Measurements from ENCODE around the gene GRK6. TPM values are rescaled to one million over a fixed set of nuclear protein-coding genes. Genes with fewer than 3 reads are reported as not detected.

The GRK6 gene
- total RNA-seq, 1 experiment from 2014 or later: 75.2 TPM

- H3K27ac ChIP-seq (ENCODE audit: insufficient read length, low read depth, low read length): no peak overlapping the region
- H3K14ac ChIP-seq (ENCODE audit: insufficient read depth, low read length): no peak overlapping the region
- H4K8ac ChIP-seq (replicated peaks; ENCODE audit: insufficient read length, low read depth, low read length): no peak overlapping the region
- H4K20me1 ChIP-seq (ENCODE audit: control insufficient read depth, insufficient read depth, insufficient read length): no peaks in the 10 kb centered on the region
- no peak overlapping the region for H2AK5ac ChIP-seq (ENCODE audit: insufficient read length, low read length)
- no peak overlapping the region for H2BK20ac ChIP-seq (ENCODE audit: low read depth, low read length, poor library complexity, severe bottlenecking)
- no peak overlapping the region for H2BK12ac ChIP-seq (ENCODE audit: insufficient read length, low read depth, low read length)
- H3K79me1 ChIP-seq (ENCODE audit: insufficient read depth, low read depth, low read length, poor library complexity, severe bottlenecking): no peaks in the 10 kb centered on the region
- no peak overlapping the region for H3K27ac Mint-ChIP-seq
- H3K23me2 ChIP-seq (ENCODE audit: insufficient read length, low read depth, low read length, poor library complexity, severe bottlenecking): no peaks in the 10 kb centered on the region
- no peak overlapping the region for H2BK120ac ChIP-seq (ENCODE audit: low read depth, low read length, poor library complexity, severe bottlenecking)
- H4K5ac ChIP-seq (ENCODE audit: insufficient read length, low read depth, low read length): no peak overlapping the region
- H3K79me2 ChIP-seq (ENCODE audit: insufficient read depth, low read length): no peaks in the 10 kb centered on the region
- no peak overlapping the region for H3K4me2 ChIP-seq (ENCODE audit: insufficient read depth, insufficient read length, low read length)
- TF ChIP-seq CTCF (conservative IDR thresholded peaks at IDR 0.05): no peak
- H3T11ph ChIP-seq (ENCODE audit: low read length): no peak overlapping the region
- H3K56ac ChIP-seq (ENCODE audit: insufficient read length, low read depth, low read length): no peak overlapping the region
- H3K9me3 Mint-ChIP-seq: no peaks in the 10 kb centered on the region
- H3K9me3 ChIP-seq (ENCODE audit: control insufficient read depth, low read depth, low read length): no peaks in the 10 kb centered on the region
- H3K27me3 Mint-ChIP-seq (ENCODE audit: low read depth): peaks cover 50% of the 10 kb centered on the region
- H3K18ac ChIP-seq (ENCODE audit: insufficient read length, low read depth, low read length): no peak overlapping the region
- no peak overlapping the region for H2AFZ ChIP-seq (ENCODE audit: low read length)
- no peak overlapping the region for H2BK5ac ChIP-seq (ENCODE audit: insufficient read length, low read length)
- no peaks in the 10 kb centered on the region for H3K36me3 Mint-ChIP-seq (ENCODE audit: insufficient read depth in 1 of 3, low read depth in 3 of 3)
- H4K91ac ChIP-seq (ENCODE audit: insufficient read length, low read depth, low read length): no peak overlapping the region
- H3K4me3 Mint-ChIP-seq: no peak overlapping the region
- no peak overlapping the region for H3K23ac ChIP-seq (ENCODE audit: insufficient read length, low read depth, low read length)
- H3K4me1 ChIP-seq (ENCODE audit: insufficient read depth, low read length): no peaks in the 10 kb centered on the region; the same call in 1 of the 2 replicates
- no peak overlapping the region for H2BK15ac ChIP-seq (ENCODE audit: low read depth, low read length)
- no peak overlapping the region for H3K9ac ChIP-seq (ENCODE audit: extremely low read depth, insufficient read length, low read length)
- no peaks in the 10 kb centered on the region; the same call in 1 of the 2 replicates for H3K27me3 ChIP-seq (ENCODE audit: insufficient read depth, low read length)
- no CpG with 5 or more reads among the region's 5 CpGs for WGBS (ENCODE audit: extremely low coverage, insufficient read length, low lambda C conversion rate)
- H3K4me1 Mint-ChIP-seq: peaks cover 21 to 30% of the 10 kb centered on the region in 2 experiments
- DNase-seq: no peak
- no peak overlapping the region for H3K4ac ChIP-seq (ENCODE audit: low read depth, low read length)
These were observed 32.5 kb upstream of the GRK6 start for GRCh38 chr5:177393990-177394389.
